RCC 7860 (cell line): ENCODE measurements around the gene MED29.
A peak's percentile ranks its signal among the peaks of the same experiment; 100 is the strongest.

Experiments used
- DNase-seq: peaks from one replicate; pipeline ENCODE4 v3.0.0-alpha.2; 2015; ENCODE audit warnings: low spot score
- FAIRE-seq: peaks from 2 replicates; lab custom pipeline; 2012; peaks lifted over from hg19 to GRCh38; lab: Jason Lieb, UNC

The MED29 gene

DNA sequence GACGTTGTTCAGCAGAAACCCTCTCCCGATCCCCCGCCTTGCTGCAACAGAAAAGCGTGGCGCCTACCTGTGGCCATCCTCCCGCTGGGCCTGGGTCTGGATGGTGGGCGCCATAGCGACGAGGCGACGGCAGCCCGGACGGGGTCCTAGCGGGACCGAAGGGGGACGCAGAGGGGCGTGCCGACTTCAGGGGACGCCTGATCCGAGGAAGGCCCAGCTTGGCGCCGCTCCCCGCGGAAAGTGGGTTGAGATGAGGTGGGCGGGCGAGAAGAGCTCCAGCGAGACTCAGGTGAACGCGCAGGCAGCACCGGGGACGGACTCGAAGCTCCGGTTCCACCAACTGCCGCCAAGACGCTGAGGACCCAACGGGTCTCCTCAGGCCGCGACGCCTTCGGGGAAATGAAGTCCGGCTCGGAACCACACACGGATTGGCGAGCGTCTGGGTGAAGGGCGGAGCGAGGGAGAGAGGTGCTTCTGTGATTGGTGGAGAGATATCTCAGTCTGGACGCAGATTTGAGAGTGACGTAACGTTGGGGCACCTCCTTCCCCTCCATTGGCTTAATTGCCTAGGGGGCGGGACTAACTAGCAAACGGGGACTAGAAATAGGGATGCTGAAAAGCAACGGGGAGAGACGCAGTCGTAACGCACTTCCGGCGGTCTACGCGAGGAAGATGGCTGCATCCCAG is at the start of gene MED29, which contains the start of gene PAF1:
MED29 (plus strand) TSS at position 628 of the 687 bp plus-strand sequence; CDS start at position 673, 45 bp downstream.
PAF1 (minus strand) TSS at position 356 of the 687 bp plus-strand sequence; CDS start at position 114, 242 bp downstream.
- DNase-seq (peak; percentile 98), FAIRE-seq (peak; percentile 94)

DNA sequence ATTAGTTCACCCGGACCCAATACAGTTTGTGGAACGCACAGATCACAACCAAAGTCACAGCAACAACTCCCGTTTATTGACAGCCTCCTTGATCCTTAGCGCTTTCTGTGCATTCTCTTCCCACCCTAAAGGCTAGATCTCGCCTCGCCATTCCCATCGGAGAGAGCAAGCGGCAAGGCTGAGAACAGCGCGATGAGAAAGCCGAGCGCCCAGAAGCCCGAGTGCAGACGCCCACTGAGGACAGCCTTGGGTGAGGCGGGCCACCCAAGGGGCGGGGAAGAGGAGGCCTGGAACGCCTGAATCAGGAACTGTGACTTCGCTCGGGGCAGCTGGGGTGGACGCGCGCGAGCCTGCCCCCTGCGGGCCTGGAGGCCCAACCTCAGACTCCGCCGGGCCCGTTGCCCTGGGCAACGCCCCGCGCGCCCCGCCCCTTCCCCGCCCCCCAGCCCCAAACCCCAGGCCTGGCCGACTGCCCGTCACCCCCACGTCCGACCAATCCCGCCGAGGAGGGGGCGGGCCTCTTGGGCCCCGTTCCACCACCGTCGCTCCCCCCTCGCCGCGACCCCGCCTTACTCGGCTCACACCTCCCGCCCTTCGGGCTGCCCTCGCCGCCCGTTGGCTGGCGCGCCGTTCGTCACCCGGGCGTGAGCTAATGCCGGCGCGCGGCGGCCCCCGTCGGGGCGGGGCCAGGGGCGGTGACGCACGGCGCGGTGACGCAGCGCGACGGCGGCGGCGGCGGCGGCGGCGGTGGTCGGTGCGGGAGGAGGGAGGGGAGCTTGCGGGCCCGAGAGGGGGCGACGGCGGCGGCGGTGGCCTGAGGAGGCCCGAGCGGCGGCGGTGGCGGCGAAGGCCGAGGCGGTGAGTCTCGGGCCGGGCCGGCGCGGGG is 49.2 kb upstream of the MED29 start, which contains the start of gene SAMD4B:
SAMD4B (plus strand) TSS at position 703 of the 886 bp plus-strand sequence. CDS start 14,473 bp downstream, outside the sequence.
- no peak for FAIRE-seq
- DNase-seq = peak; percentile 89

DNA sequence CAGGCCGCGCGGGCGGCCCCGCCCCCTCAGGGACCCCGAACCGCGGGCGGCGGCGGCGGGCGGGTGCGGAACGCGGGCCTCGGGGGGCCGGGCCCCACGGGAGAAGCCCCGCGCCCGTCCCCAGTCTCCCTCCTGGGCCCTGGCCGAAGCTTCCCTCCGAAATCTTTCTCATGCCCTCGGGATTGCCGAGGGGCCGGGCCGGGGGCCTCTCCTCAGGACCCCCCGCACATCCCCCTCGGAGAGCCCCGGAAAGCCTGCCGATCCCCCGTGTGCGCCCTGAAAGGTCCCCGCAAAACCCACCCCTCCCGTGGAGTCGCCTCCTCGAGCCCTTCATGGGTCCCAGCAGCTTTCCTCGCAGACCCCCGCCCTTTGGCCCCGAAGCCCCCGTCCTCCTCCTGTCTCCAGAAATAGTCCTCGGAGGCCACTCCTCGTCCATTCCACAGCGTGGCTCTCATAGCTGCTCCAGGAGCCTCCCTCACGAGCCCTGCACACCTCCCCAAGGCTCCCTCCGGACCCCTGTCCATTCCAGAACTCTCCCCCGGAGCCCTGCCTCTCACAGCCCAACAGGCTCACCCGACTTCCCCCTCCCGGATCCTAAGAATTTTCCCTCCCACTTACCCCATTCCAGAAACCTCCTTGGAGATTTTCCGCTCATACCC is 48.4 kb upstream of the MED29 start:
- no peak for DNase-seq
- no peak for FAIRE-seq

DNA sequence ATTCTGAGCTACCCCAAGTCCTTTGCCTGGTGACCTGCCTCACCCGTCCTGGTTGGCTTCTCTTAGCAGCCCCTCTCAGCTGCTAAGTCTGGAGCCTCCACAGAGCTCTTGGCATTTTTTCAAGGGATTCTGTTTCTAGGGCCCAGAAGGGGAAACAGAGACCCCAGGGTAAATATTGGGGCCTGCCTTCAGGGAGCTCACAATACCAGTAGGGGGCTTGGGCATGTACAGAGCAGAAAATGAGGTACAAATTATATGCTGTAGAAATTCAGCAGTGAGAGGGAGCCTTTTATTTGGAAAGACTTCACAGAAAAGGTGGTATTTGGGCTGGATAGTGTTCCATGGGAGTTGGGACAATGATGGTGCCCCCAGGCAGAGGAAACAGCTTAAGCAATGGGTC is 45.2 kb upstream of the MED29 start:
- DNase-seq (no peak), FAIRE-seq (no peak)

- DNase-seq = no peak
- FAIRE-seq = no peak
These were observed 43.6 kb upstream of the MED29 start for GRCh38 chr19:39347332-39348164.

- FAIRE-seq = no peak
These were observed 41.9 kb upstream of the MED29 start for GRCh38 chr19:39349326-39349725.

GRCh38 chr19:39350156-39350555 is 41.0 kb upstream of the MED29 start:
- no peak for DNase-seq
- FAIRE-seq = no peak

More at GRCh38 chr19:39349326-39349725, 41.9 kb upstream of the MED29 start:
- DNase-seq = no peak

- DNase-seq = no peak
- no peak for FAIRE-seq
These were observed 39.6 kb upstream of the MED29 start for GRCh38 chr19:39351537-39352064.

DNA sequence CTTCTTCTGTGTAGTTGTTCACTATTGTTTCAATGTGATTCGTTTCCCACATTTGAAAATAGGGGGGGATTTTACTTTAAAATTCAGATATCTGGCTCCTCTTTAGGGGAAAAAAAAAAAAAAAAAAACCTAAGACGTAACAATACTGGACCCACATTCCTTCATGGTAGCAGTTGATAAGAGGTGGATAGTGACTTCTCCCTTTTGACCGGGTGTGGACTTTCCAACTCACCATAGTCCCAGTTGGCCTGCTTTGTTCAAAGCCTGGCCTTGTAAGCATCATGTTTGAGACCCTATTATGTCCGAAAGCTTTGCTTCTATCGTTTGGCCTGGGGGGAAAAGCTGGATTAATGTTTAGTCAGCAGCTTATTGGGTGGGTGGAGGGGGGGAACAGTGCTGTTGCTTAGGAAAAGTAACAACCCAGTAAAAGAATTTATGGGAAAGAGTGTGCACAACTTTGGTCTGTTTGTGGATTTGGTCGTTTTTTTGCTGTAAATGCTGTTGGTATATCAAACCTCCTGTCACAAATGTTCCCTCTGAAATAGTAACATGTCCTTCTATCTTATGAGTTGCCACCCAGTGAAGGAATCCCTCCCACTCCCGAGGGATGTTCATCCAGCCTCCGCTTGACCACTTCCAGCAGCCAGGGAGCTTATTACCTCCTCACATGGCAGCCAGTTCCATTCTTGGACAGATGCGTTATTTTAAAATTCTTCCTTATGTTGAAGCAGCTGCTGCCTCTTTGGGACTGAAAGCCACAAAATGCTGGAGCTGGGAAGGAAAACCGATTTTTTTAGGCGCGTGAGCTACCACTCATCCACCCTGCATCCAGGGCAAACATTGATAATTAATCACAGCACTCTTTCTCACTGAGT is 38.6 kb upstream of the MED29 start:
- FAIRE-seq = no peak

DNA sequence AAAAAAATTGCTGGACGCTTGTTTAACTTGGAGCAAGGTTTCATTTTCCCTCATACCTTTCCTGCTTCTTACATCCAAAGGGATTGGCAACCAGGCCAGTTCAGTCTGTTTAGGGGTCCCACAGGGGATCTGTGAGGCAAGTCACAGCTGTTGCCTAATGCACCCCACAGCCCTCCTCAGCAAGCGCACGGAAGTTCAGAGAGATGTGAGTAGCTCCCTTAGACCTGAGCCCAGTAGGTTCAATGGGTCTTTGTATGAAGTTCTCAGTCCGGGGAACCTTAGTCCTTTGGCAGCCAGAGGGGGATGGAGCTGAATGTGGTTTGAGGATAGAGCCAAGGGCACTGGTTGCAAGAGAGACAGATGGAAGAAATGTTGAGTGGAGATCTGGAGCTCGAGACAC is 35.9 kb upstream of the MED29 start:
- no peak for FAIRE-seq
- no peak for DNase-seq

More for the DNA sequence above, 38.6 kb upstream of the MED29 start:
- DNase-seq = no peak

DNA sequence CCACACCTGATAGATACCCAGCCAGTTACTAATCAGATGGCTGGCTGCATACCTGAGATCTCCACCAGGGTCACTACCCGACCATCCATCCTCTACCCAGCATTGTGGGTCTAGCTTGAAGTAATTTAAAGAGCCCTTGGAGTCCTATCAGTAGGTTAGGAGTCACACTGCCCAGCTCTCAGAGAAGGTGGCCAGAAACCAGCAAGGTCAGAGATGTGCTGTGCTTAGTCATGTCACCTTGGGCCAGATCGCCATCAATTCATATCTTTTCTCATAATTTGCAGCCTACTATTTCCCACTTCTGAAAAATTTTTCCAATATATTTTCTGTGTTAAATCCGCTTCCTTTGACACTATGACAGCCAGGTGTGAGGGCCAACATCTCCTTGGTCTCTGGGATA is 35.1 kb upstream of the MED29 start:
- FAIRE-seq (no peak), DNase-seq (no peak)

- no peak for DNase-seq
- FAIRE-seq = no peak
These were observed 34.5 kb upstream of the MED29 start for GRCh38 chr19:39356647-39357046.

DNA sequence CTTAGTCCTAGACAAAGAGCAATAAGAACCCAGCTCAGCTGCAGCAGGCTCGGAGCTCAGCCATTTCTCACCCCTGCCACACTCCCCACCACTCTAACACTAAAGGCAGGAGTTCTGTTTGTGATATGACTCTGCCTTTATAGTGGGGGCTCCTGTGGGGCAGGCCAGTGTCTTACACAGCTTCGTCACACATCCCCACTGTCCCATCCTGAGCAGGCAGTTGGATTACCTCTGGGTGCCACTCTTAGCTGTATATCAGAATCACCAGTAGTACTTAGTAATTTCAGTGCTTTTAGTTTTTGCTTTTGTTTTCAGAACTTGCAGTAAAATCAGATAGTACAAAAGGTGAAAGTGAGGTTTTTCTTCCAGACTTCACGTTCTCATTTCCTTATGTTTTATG is 32.2 kb upstream of the MED29 start:
- FAIRE-seq (no peak), DNase-seq (no peak)

GRCh38 chr19:39360599-39360998 is 30.6 kb upstream of the MED29 start:
- DNase-seq (no peak), FAIRE-seq (no peak)

DNA sequence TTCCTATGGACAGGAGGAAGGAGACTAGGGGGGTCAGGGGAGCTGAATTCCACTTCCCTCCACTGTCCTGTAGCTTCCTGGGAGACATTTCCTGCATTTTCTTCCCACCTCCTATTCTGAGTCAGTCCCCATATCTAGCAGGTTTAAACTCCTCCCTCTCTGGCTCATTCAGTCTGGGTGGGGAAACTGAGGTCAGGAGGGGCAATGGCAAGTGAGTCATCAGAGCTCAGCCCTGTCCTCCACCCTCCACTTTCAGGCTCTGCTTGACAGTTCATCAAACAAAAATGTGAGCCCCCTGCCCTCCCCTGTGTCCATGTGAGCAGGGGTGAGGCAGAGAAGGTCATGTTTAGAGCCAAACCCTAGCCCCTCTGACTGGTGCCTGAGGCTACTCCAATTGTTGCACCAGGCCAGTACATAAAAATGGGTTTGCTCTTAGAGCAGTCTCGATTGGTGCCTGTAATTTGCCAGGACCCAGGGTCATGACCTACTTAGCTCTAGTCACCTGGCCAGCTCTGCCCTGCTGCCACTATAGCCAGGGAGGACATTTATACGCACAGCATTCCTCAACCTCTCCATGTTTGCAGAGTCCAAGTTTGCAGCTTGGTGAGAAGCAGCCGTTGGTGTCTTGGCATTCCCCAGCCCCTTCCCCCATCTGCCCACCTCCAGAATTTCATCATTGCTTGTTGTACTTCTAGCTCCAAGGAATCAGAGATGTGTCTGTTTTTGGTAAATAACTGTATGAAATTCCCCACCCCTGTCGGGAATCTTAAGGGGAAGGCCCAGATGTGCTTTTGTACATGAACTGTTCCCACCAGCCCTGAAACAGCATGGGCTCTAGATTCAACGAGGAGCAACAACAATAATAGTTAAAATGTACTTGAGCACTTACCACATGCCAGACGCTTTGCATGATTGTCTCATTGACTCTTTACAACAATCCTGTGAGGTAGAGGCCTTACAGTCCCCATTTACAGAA is 28.2 kb upstream of the MED29 start:
- FAIRE-seq (peak; percentile 23), DNase-seq (peak; percentile 64)

- DNase-seq (no peak), FAIRE-seq (no peak)
These were observed 27.2 kb upstream of the MED29 start for GRCh38 chr19:39363901-39364457.

DNA sequence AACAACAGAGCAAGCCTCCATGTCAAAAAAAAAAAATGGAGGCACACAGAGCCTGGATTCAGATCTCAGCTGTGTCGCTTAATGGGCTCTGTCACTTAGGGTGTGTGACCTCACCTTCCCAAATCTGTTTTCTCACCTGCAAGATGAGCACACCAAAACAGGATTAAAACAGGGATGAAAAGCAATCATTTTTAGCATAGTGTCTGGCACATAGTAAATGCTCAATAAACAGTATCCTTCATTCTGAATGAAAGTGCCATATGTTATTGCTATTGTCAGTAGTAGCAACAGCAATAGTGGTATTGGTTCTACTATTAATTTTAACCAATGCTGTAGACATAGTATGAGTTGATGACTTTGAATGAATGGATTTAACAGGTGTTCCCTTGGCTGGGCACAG is 25.6 kb upstream of the MED29 start:
- FAIRE-seq = no peak

GRCh38 chr19:39369200-39369599 is 22.0 kb upstream of the MED29 start:
- DNase-seq = no peak
- no peak for FAIRE-seq

More for the DNA sequence above, 25.6 kb upstream of the MED29 start:
- no peak for DNase-seq
